SIG-M5 treated with dmso at 0.1 percent for 504 hours (cell line): ENCODE measurements around the gene ZNF10.

Experiments used
- DNase-seq: peaks from one replicate; lab custom pipeline; 2025; ENCODE audit not compliant: unreplicated experiment; lab: John Stamatoyannopoulos, UW

ZNF10 gene

GRCh38 chr12:133130038-133130807 lies at the start of gene ZNF10, which contains the start of gene ZNF891:
ZNF10 (plus strand) TSS chr12:133130627; CDS start chr12:133144493, 13,866 bp downstream.
ZNF891 (minus strand) TSS chr12:133130274; CDS start chr12:133121918, 8,356 bp downstream.
- DNase-seq: peak; percentile 83

- peak; percentile 70 for DNase-seq
Observed at GRCh38 chr12:133081159-133081780, 49.2 kb upstream of the ZNF10 start.

GRCh38 chr12:133083345-133083744 lies 47.1 kb upstream of the ZNF10 start:
- DNase-seq: no peak

- DNase-seq: no peak
Observed at GRCh38 chr12:133105620-133106019, 24.8 kb upstream of the ZNF10 start.

GRCh38 chr12:133106253-133106652 lies 24.2 kb upstream of the ZNF10 start:
- DNase-seq: peak; percentile 20

GRCh38 chr12:133107121-133107520 lies 23.3 kb upstream of the ZNF10 start:
- DNase-seq: no peak

- DNase-seq: no peak
Observed at GRCh38 chr12:133108150-133108549, 22.3 kb upstream of the ZNF10 start.

- no peak for DNase-seq
Observed at GRCh38 chr12:133120385-133121191, 9.8 kb upstream of the ZNF10 start.

GRCh38 chr12:133124674-133125073 lies 5.8 kb upstream of the ZNF10 start:
- no peak for DNase-seq

GRCh38 chr12:133129368-133130037 lies 924 bp upstream of the ZNF10 start:
- DNase-seq: peak; percentile 35

- DNase-seq: no peak
Observed at GRCh38 chr12:133130808-133131128, 341 bp downstream of the ZNF10 start.

GRCh38 chr12:133135747-133136146 lies 5.3 kb downstream of the ZNF10 start:
- DNase-seq: no peak

- DNase-seq: no peak
Observed at GRCh38 chr12:133145981-133146380, 15.6 kb downstream of the ZNF10 start.

GRCh38 chr12:133156125-133156690 lies 25.8 kb downstream of the ZNF10 start:
- DNase-seq: no peak

- no peak for DNase-seq
Observed at GRCh38 chr12:133165776-133166175, 35.3 kb downstream of the ZNF10 start.

- no peak for DNase-seq
Observed at GRCh38 chr12:133172491-133172890, 42.1 kb downstream of the ZNF10 start.

- DNase-seq: no peak
Observed at GRCh38 chr12:133174901-133175300, 44.5 kb downstream of the ZNF10 start.

- DNase-seq: no peak
Observed at GRCh38 chr12:133180669-133181068, 50.2 kb downstream of the ZNF10 start.

GRCh38 chr12:133181238-133181959 lies 51.0 kb downstream of the ZNF10 start, which contains the start of gene ZNF268:
ZNF268 (plus strand) TSS chr12:133181495; CDS start chr12:133181998, 503 bp downstream.
- peak; percentile 84 for DNase-seq

GRCh38 chr12:133190176-133190575 lies 59.7 kb downstream of the ZNF10 start:
- no peak for DNase-seq
